Spleen (tissue), 11 donors: ENCODE data around the gene TLE1. TPM values are rescaled to one million over a fixed set of nuclear protein-coding genes. Genes with fewer than 3 reads are reported as not detected.
A peak's percentile ranks its signal among the peaks of the same experiment; 100 is the strongest.
"Not testable (repeated sequence)": the region's sequence is repeated elsewhere in the genome, so short reads cannot be mapped to it uniquely, and the experiment has no call there.

Experiments used
- DNase-seq: peaks from one replicate; pipeline ENCODE4 v3.0.0-alpha.2; 2020
- H3K27ac ChIP-seq, 8 donors: fragments of 200-600 bp; sonication (generic) in 7 of 8; 1 replicate in 4 of 8; 2 replicates in 4 of 8; pipeline versions ENCODE4 v1.5.0 to v1.8.0; 2016 to 2021; ENCODE audit warnings: inconsistent platforms in 4 of 8, mild to moderate bottlenecking in 4 of 8, moderate library complexity in 1 of 8
- H3K27me3 ChIP-seq, 7 donors: fragments of 200-600 bp; sonication (generic) in 6 of 7; replicated peaks in 1 of 7; 1 replicate in 4 of 7; 2 replicates in 3 of 7; pipeline versions ENCODE4 v1.5.0 to v1.8.0; 2016 to 2021; ENCODE audit warnings: inconsistent platforms in 3 of 7, mild to moderate bottlenecking in 1 of 7
- H3K36me3 ChIP-seq, 6 donors: fragments of 200-600 bp; sonication (generic) in 5 of 6; 1 replicate in 4 of 6; 2 replicates in 2 of 6; pipeline versions ENCODE4 v1.5.0 to v1.8.0; 2016 to 2021; ENCODE audit warnings: inconsistent platforms in 2 of 6
- H3K4me1 ChIP-seq, 6 donors: fragments of 200-600 bp; sonication (generic) in 5 of 6; 1 replicate in 3 of 6; 2 replicates in 3 of 6; pipeline versions ENCODE4 v1.5.0 to v1.8.0; 2016 to 2021; ENCODE audit warnings: inconsistent platforms in 3 of 6
- H3K4me3 ChIP-seq, 8 donors: fragments of 200-600 bp; sonication (generic) in 7 of 8; 1 replicate in 4 of 8; 2 replicates in 4 of 8; pipeline versions ENCODE4 v1.5.0 to v1.8.0; 2016 to 2021; ENCODE audit warnings: inconsistent platforms in 4 of 8, mild to moderate bottlenecking in 4 of 8, moderate library complexity in 2 of 8
- H3K9me3 ChIP-seq, 8 donors: fragments of 200-600 bp; sonication (generic) in 7 of 8; 1 replicate in 4 of 8; 2 replicates in 4 of 8; pipeline versions ENCODE4 v1.5.0 to v1.8.0; 2016 to 2021; ENCODE audit warnings: inconsistent platforms in 4 of 8
- CTCF ChIP-seq, 11 experiments: fragments of 200-600 bp in 7 of 11; fragments of 450-650 bp in 4 of 11; sonication (generic) in 4 of 11; IDR thresholded peaks in 8 of 11; conservative IDR thresholded peaks in 3 of 11; 1 replicate in 7 of 11; 2 replicates in 4 of 11; pipeline versions ENCODE4 v1.4.0 to v1.8.0; 2016 to 2021; ENCODE audit warnings: antibody characterized with exemption in 11 of 11, inconsistent platforms in 4 of 11, mild to moderate bottlenecking in 1 of 11
- POLR2A ChIP-seq, 3 donors: fragments of 450-650 bp; IDR thresholded peaks; one replicate each; pipeline ENCODE4 v1.5.1; 2017; ENCODE audit warnings: antibody characterized with exemption in 3 of 3, mild to moderate bottlenecking in 1 of 3
- POLR2AphosphoS5 ChIP-seq, 3 donors: sonication (generic); formaldehyde crosslinking; IDR thresholded peaks; one replicate each; pipeline ENCODE4 v1.5.1; 2017; ENCODE audit warnings: antibody characterized with exemption in 3 of 3
- WGBS, 5 donors: extraction: QIAGEN DNeasy Blood & Tissue Kit in 3 of 5; methylation state at CpG; one replicate each; pipeline versions ENCODE4 v1.1.5 to v1.1.7; 2013 to 2018; 5-methylcytosine and 5-hydroxymethylcytosine counted together
- intact Hi-C: fragments of 100-400 bp; cut with DNase I; formaldehyde crosslinking; loops from one replicate; pipeline ENCODE4 v1.15.0; 2023; ENCODE audit warnings: low total_unique reads
- polyA plus RNA-seq, 3 donors: library from polyadenylated mRNA; stranded (reverse); fragments of 200-250 nt; gene quantifications; one replicate each; pipeline ENCODE4 v1.2.1, GENCODE V29; 2013
- total RNA-seq, 7 donors: library from RNA; depleted of rRNA in 3 of 7; stranded (reverse); fragments of >200 nt in 3 of 7; fragmentation: NEBNext Ultra II Directional in 4 of 7; extraction: Animal tissue kit (Norgen Biotek cat#: 25700) in 4 of 7; gene quantifications; one replicate each; pipeline versions ENCODE4 v1.1.0 to v1.2.1, GENCODE V29; 2016 to 2021
- donor health status: healthy with polysubstance abuse.
- donor health status: DM: no; HTN: no; CAD: no; lungs with moderate emphysema.
- donor health status: DM: no; HTN: no; CAD: no.
- donor health status: Bipolar disorder and iron deficiency.
- donor health status: healthy.
- donor health status: DM: no; HTN: no; CAD: no.
- donor health status: DM: yes; HTN: yes; CAD: no.

TLE1 gene
- total and polyA plus RNA-seq, 10 donors: 34.7 to 110 (median 60.2) TPM

GRCh38 chr9:81705578-81705977, 16.2 kb upstream of the TLE1 start:
- Histone ChIP-seq H3K4me1 (no peaks in the 10 kb centered on the region), H3K9me3 (no peaks in the 10 kb centered on the region), H3K4me3 (no peak overlapping the region), H3K36me3 (no peaks in the 10 kb centered on the region), H3K27me3 (no peaks in the 10 kb centered on the region), H3K27ac (no peak overlapping the region)
- no peak for TF ChIP-seq POLR2A (IDR thresholded peaks at IDR 0.05)
- TF ChIP-seq POLR2AphosphoS5 (IDR thresholded peaks at IDR 0.05): no peak
- no peak for TF ChIP-seq CTCF (IDR thresholded peaks at IDR 0.05 in 8 of 11, conservative IDR thresholded peaks at IDR 0.05 in 3 of 11)
- 80 to 94% (median 89%) methylated on average over 2 of the region's 2 CpGs for WGBS, 5 donors
- intact Hi-C loops: no loop called here
- DNase-seq: no peak

GRCh38 chr9:81694541-81694940, 5.2 kb upstream of the TLE1 start:
- DNase-seq: no peak
- WGBS, 5 donors: 58 to 72% (median 67%) methylated on average over 7 of the region's 7 CpGs
- H3K36me3 ChIP-seq: no peaks in the 10 kb centered on the region
- H3K27ac ChIP-seq: no peak overlapping the region
- no peaks in the 10 kb centered on the region for H3K9me3 ChIP-seq
- H3K4me3 ChIP-seq: no peak overlapping the region
- intact Hi-C loops: no loop called here
- H3K27me3 ChIP-seq: peaks cover 0 to 38% (median 0%) of the 10 kb centered on the region in 7 donors
- H3K4me1 ChIP-seq: peaks cover 0 to 13% (median 10%) of the 10 kb centered on the region in 6 donors
- no peak for TF ChIP-seq POLR2AphosphoS5 (IDR thresholded peaks at IDR 0.05)
- no peak for TF ChIP-seq CTCF (IDR thresholded peaks at IDR 0.05 in 8 of 11, conservative IDR thresholded peaks at IDR 0.05 in 3 of 11)
- no peak for TF ChIP-seq POLR2A (IDR thresholded peaks at IDR 0.05)

GRCh38 chr9:81693671-81694378, 4.5 kb upstream of the TLE1 start:
- H3K9me3 ChIP-seq: no peaks in the 10 kb centered on the region
- H3K27ac ChIP-seq: no peak overlapping the region
- intact Hi-C loops: no loop called here
- H3K4me3 ChIP-seq: no peak overlapping the region
- peaks cover 0 to 44% (median 0%) of the 10 kb centered on the region in 7 donors for H3K27me3 ChIP-seq
- 82 to 92% (median 89%) methylated on average over 6 of the region's 6 CpGs for WGBS, 5 donors
- peaks cover 0 to 16% (median 10%) of the 10 kb centered on the region in 6 donors for H3K4me1 ChIP-seq
- no peak for TF ChIP-seq POLR2AphosphoS5 (IDR thresholded peaks at IDR 0.05)
- TF ChIP-seq CTCF (IDR thresholded peaks at IDR 0.05 in 8 of 11, conservative IDR thresholded peaks at IDR 0.05 in 3 of 11): no peak
- no peak for TF ChIP-seq POLR2A (IDR thresholded peaks at IDR 0.05)
- DNase-seq: no peak
- H3K36me3 ChIP-seq: no peaks in the 10 kb centered on the region

DNA sequence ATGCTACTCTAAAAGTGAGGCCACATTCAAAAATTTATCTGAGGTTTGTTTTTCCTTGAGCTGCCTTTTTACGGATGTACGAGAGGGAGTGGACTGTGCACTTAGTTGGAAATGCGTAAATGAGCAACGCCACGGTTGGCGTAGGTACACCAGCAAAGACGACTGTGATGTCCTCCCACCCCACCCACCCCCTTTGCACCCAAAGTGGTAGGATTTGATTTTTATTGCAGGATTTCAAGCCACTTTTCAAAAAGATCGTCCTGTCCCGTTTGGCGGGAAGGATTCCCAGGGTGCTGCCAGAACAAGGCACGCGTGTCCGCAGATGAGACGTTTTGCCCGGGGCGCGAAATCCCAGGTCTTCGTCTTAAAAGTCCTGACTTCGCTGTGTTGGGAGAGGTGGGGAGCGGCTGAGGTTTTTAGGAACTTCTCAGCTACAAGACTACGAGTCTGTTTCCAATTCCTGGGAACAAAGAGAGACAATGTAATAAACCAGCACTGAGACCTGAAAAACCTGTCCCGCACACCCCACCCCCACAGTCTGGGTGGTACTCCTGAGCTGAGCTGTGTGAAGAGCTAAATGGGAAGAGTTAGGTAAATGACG, 1.0 kb upstream of the TLE1 start:
- peaks cover 14 to 47% (median 29%) of the 10 kb centered on the region in 6 donors for H3K4me1 ChIP-seq
- H3K4me3 ChIP-seq: peak overlapping the region; percentile 81 to 98 (median 88)
- intact Hi-C loops: no loop called here
- peak; percentile 83 for DNase-seq
- TF ChIP-seq CTCF (IDR thresholded peaks at IDR 0.05 in 8 of 11, conservative IDR thresholded peaks at IDR 0.05 in 3 of 11) (no peak), POLR2AphosphoS5 (IDR thresholded peaks at IDR 0.05) (no peak), POLR2A (IDR thresholded peaks at IDR 0.05) (no peak)
- WGBS, 5 donors: 9 to 19% (median 15%) methylated on average over 23 of the region's 23 CpGs
- peaks cover 0 to 63% (median 0%) of the 10 kb centered on the region in 7 donors for H3K27me3 ChIP-seq
- peaks cover 0 to 12% (median 0%) of the 10 kb centered on the region in 6 donors for H3K36me3 ChIP-seq
- peak overlapping the region in 7 of 8 donors; percentile 72 to 90 (median 87) for H3K27ac ChIP-seq
- no peaks in the 10 kb centered on the region for H3K9me3 ChIP-seq

GRCh38 chr9:81689093-81689342, 329 bp downstream of the TLE1 start:
- Histone ChIP-seq H3K27ac (peak overlapping the region; percentile 72 to 90 (median 86)), H3K36me3 (peaks cover 0 to 25% (median 0%) of the 10 kb centered on the region in 6 donors), H3K4me3 (peak overlapping the region; percentile 81 to 98 (median 88)), H3K27me3 (peaks cover 0 to 63% (median 0%) of the 10 kb centered on the region in 7 donors), H3K4me1 (peaks cover 26 to 61% (median 42%) of the 10 kb centered on the region in 6 donors)
- 0 to 3% (median 1%) methylated on average over 17 to 21 of the region's 21 CpGs for WGBS, 5 donors
- intact Hi-C loops: loop anchor here (5.0 to 10.0 kb wide), 2 partner anchors 94 to 167 kb away; no protein-coding TSS in a partner anchor
- DNase-seq, H3K9me3 ChIP-seq: not testable (repeated sequence)
